GM23338 (cell line): ENCODE data around the gene DENND2A. TPM values are rescaled to one million over a fixed set of nuclear protein-coding genes. Genes with fewer than 3 reads are reported as not detected.

Experiments
- ATAC-seq: fragments of 200-7000 bp; cut with Tn5 transposase; 3 replicates; pipeline ENCODE4 v1.9.1; 2020
- DNase-seq: peaks from one replicate; pipeline ENCODE4 v3.0.0-alpha.2; 2015; ENCODE audit warnings: low spot score
- H2AFZ ChIP-seq: fragments of 200-600 bp; sonication (generic); 2 replicates; pipeline ENCODE4 v1.8.0; 2016; ENCODE audit warnings: antibody characterized with exemption, mild to moderate bottlenecking, moderate library complexity
- H3F3A ChIP-seq: fragments of 200-600 bp; sonication (generic); replicated peaks from 2 replicates; pipeline ENCODE4 v1.8.0; 2017; ENCODE audit warnings: antibody characterized with exemption, mixed run types, low read depth
- H3K27ac ChIP-seq: fragments of 200-600 bp; sonication (generic); 2 replicates; pipeline ENCODE4 v1.6.1; 2016; ENCODE audit warnings: low read depth
- H3K27me3 ChIP-seq: fragments of 200-600 bp; sonication (generic); 2 replicates; pipeline ENCODE4 v1.8.0; 2016; ENCODE audit warnings: mild to moderate bottlenecking, mixed run types, moderate library complexity; ENCODE audit not compliant: insufficient read depth
- H3K36me3 ChIP-seq: fragments of 200-600 bp; sonication (generic); 2 replicates; pipeline ENCODE4 v1.8.0; 2016; ENCODE audit warnings: mild to moderate bottlenecking; ENCODE audit not compliant: insufficient read depth
- H3K4me1 ChIP-seq: fragments of 200-600 bp; sonication (generic); 2 replicates; pipeline ENCODE4 v1.8.0; 2016; ENCODE audit warnings: mild to moderate bottlenecking, moderate library complexity; ENCODE audit not compliant: insufficient read depth
- H3K4me2 ChIP-seq: fragments of 200-600 bp; sonication (generic); 2 replicates; pipeline ENCODE4 v1.7.1; 2017; ENCODE audit warnings: mixed run types
- H3K4me3 ChIP-seq: fragments of 200-600 bp; sonication (generic); 2 replicates; pipeline ENCODE4 v1.6.1; 2016; ENCODE audit warnings: mixed run types
- H3K79me2 ChIP-seq: fragments of 200-600 bp; sonication (generic); replicated peaks from 2 replicates; pipeline ENCODE4 v1.8.0; 2017; ENCODE audit warnings: mild to moderate bottlenecking; ENCODE audit not compliant: insufficient read depth
- H3K9me2 ChIP-seq: fragments of 200-600 bp; sonication (generic); 2 replicates; pipeline ENCODE4 v1.8.0; 2017; ENCODE audit not compliant: insufficient read depth
- H4K20me1 ChIP-seq: fragments of 200-600 bp; sonication (generic); replicated peaks from 2 replicates; pipeline ENCODE4 v1.8.0; 2017; ENCODE audit warnings: mild to moderate bottlenecking; ENCODE audit not compliant: insufficient read depth
- H3K27ac Mint-ChIP-seq: 2 replicates; pipeline ENCODE4 v1.8.0; 2020; ENCODE audit warnings: inconsistent platforms, mild to moderate bottlenecking, moderate library complexity, mixed read lengths
- H3K27me3 Mint-ChIP-seq: 3 replicates; pipeline ENCODE4 v1.8.0; 2022; ENCODE audit warnings: low read depth, mild to moderate bottlenecking, moderate library complexity, mixed read lengths, inconsistent platforms; ENCODE audit not compliant: insufficient read depth, poor library complexity
- H3K36me3 Mint-ChIP-seq: 3 replicates; pipeline ENCODE4 v1.8.0; 2021; ENCODE audit warnings: low read depth, mild to moderate bottlenecking, inconsistent platforms, moderate library complexity, mixed read lengths
- H3K4me1 Mint-ChIP-seq: 3 replicates; pipeline ENCODE4 v1.8.0; 2020; ENCODE audit warnings: mild to moderate bottlenecking, inconsistent platforms, mixed read lengths
- H3K4me3 Mint-ChIP-seq: 3 replicates; pipeline ENCODE4 v1.8.0; 2021; ENCODE audit warnings: moderate library complexity, mild to moderate bottlenecking, inconsistent platforms, mixed read lengths
- H3K9me3 Mint-ChIP-seq: 3 replicates; pipeline ENCODE4 v1.8.0; 2020; ENCODE audit warnings: moderate library complexity, mild to moderate bottlenecking, inconsistent platforms, mixed read lengths
- CREB1 ChIP-seq: fragments of 250-450 bp; sonication (Bioruptor Pico); IDR thresholded peaks from 2 replicates; pipeline ENCODE4 v1.5.0; 2020; ENCODE audit warnings: low read depth, mild to moderate bottlenecking, moderate library complexity
- EZH2 ChIP-seq: fragments of 200-600 bp; sonication (generic); IDR thresholded peaks from one replicate; pipeline ENCODE4 v1.8.0; 2017; ENCODE audit warnings: antibody characterized with exemption, mild to moderate bottlenecking, low read depth; ENCODE audit not compliant: unreplicated experiment
- EZH2phosphoT487 ChIP-seq: fragments of 200-600 bp; sonication (generic); IDR thresholded peaks from one replicate; pipeline ENCODE4 v1.8.1; 2018; ENCODE audit warnings: antibody characterized with exemption; ENCODE audit not compliant: unreplicated experiment
- JUNB ChIP-seq: IDR thresholded peaks from one replicate; pipeline ENCODE4 v1.6.1; 2016; ENCODE audit warnings: antibody characterized with exemption; ENCODE audit not compliant: unreplicated experiment
- STAT1 ChIP-seq: IDR thresholded peaks from one replicate; pipeline ENCODE4 v1.6.1; 2016; ENCODE audit warnings: antibody characterized with exemption; ENCODE audit not compliant: unreplicated experiment
- ZNF114 ChIP-seq: fragments of 250-450 bp; sonication (Bioruptor Pico); IDR thresholded peaks from 2 replicates; pipeline ENCODE4 v1.5.0; 2020; ENCODE audit warnings: mild to moderate bottlenecking, moderate library complexity
- polyA plus RNA-seq: library from polyadenylated mRNA; unstranded; fragments of >200 nt; fragmentation: Nextera tagmentation; extraction: Ambion mirVana; gene quantifications from 2 replicates; pipeline ENCODE4 v1.2.1, GENCODE V29; 2016
- total RNA-seq: library from RNA; depleted of rRNA; stranded (reverse); fragments of >200 nt; shearing (Covaris generic); gene quantifications from 2 replicates; pipeline ENCODE4 v1.2.3, GENCODE V29; 2014
- TF ChIP-seq, protein P1 (sequence below): IDR thresholded peaks from 2 replicates; pipeline ENCODE4 v1.6.1; 2016; ENCODE audit warnings: antibody characterized with exemption
- TF ChIP-seq, protein P2 (sequence below): IDR thresholded peaks from one replicate; pipeline ENCODE4 v1.6.1; 2018; ENCODE audit warnings: antibody characterized with exemption; ENCODE audit not compliant: unreplicated experiment
- TF ChIP-seq, protein P3 (sequence below), 2 experiments: fragments of 200-600 bp in 1 of 2; sonication (generic) in 1 of 2; conservative IDR thresholded peaks; 2 replicates each; pipeline versions ENCODE4 v1.5.1 to v1.6.1; 2016 to 2017; ENCODE audit warnings: antibody characterized with exemption in 2 of 2, low read depth in 2 of 2, mild to moderate bottlenecking in 2 of 2, moderate library complexity in 1 of 2

The DENND2A gene
- total and polyA plus RNA-seq, 2 experiments from 2014 or later, result 1.7 to 5.6 TPM

DNA sequence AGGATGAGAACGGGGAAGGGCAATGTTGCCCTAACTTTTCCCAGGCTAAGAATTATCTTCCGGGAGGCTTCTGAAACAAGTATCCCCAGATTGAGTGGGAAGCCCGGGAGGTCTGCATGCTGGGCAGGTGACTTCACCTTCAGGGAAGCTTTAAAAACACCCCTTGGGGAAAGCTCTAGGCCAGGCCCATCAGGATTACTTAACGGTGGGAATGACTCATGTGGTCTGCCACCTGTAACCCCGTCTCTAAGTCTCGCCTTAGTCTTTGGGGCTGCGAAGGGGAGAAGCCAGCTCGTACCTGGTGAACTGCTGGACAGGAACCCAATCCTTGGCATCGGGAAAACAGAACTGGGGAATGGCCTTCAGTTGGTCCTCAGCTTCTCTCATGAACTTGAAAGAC is 81.2 kb downstream of the DENND2A start:
- no peak overlapping the region for H3K4me2 ChIP-seq
- H3K27ac ChIP-seq, result no peak overlapping the region
- no peaks in the 10 kb centered on the region for H3K9me3 Mint-ChIP-seq
- H3K4me3 Mint-ChIP-seq, result no peak overlapping the region
- no peaks in the 10 kb centered on the region for H3K36me3 ChIP-seq
- H2AFZ ChIP-seq, result no peak overlapping the region
- H4K20me1 ChIP-seq, result no peaks in the 10 kb centered on the region
- peaks cover 3% of the 10 kb centered on the region for H3K27me3 Mint-ChIP-seq
- DNase-seq, result no peak
- TF ChIP-seq JUNB (no peak), EZH2phosphoT487 (no peak), EZH2 (no peak), ZNF114 (CRISPR knock-in tag) (no peak), CREB1 (no peak), STAT1 (no peak)
- TF ChIP-seq, protein P1, sequence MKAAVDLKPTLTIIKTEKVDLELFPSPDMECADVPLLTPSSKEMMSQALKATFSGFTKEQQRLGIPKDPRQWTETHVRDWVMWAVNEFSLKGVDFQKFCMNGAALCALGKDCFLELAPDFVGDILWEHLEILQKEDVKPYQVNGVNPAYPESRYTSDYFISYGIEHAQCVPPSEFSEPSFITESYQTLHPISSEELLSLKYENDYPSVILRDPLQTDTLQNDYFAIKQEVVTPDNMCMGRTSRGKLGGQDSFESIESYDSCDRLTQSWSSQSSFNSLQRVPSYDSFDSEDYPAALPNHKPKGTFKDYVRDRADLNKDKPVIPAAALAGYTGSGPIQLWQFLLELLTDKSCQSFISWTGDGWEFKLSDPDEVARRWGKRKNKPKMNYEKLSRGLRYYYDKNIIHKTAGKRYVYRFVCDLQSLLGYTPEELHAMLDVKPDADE, result no peak
- TF ChIP-seq, protein P2, sequence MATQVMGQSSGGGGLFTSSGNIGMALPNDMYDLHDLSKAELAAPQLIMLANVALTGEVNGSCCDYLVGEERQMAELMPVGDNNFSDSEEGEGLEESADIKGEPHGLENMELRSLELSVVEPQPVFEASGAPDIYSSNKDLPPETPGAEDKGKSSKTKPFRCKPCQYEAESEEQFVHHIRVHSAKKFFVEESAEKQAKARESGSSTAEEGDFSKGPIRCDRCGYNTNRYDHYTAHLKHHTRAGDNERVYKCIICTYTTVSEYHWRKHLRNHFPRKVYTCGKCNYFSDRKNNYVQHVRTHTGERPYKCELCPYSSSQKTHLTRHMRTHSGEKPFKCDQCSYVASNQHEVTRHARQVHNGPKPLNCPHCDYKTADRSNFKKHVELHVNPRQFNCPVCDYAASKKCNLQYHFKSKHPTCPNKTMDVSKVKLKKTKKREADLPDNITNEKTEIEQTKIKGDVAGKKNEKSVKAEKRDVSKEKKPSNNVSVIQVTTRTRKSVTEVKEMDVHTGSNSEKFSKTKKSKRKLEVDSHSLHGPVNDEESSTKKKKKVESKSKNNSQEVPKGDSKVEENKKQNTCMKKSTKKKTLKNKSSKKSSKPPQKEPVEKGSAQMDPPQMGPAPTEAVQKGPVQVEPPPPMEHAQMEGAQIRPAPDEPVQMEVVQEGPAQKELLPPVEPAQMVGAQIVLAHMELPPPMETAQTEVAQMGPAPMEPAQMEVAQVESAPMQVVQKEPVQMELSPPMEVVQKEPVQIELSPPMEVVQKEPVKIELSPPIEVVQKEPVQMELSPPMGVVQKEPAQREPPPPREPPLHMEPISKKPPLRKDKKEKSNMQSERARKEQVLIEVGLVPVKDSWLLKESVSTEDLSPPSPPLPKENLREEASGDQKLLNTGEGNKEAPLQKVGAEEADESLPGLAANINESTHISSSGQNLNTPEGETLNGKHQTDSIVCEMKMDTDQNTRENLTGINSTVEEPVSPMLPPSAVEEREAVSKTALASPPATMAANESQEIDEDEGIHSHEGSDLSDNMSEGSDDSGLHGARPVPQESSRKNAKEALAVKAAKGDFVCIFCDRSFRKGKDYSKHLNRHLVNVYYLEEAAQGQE, result no peak
- TF ChIP-seq, protein P3, sequence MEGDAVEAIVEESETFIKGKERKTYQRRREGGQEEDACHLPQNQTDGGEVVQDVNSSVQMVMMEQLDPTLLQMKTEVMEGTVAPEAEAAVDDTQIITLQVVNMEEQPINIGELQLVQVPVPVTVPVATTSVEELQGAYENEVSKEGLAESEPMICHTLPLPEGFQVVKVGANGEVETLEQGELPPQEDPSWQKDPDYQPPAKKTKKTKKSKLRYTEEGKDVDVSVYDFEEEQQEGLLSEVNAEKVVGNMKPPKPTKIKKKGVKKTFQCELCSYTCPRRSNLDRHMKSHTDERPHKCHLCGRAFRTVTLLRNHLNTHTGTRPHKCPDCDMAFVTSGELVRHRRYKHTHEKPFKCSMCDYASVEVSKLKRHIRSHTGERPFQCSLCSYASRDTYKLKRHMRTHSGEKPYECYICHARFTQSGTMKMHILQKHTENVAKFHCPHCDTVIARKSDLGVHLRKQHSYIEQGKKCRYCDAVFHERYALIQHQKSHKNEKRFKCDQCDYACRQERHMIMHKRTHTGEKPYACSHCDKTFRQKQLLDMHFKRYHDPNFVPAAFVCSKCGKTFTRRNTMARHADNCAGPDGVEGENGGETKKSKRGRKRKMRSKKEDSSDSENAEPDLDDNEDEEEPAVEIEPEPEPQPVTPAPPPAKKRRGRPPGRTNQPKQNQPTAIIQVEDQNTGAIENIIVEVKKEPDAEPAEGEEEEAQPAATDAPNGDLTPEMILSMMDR (conservative IDR thresholded peaks at IDR 0.05; ENCODE audit: low read depth in 2 of 2), result no peak
- no peaks in the 10 kb centered on the region for H3K79me2 ChIP-seq
- peaks cover 17% of the 10 kb centered on the region for H3K4me1 Mint-ChIP-seq
- no peaks in the 10 kb centered on the region for H3K9me2 ChIP-seq
- H3K36me3 Mint-ChIP-seq, result peaks cover 11% of the 10 kb centered on the region
- peaks cover 20% of the 10 kb centered on the region for H3K4me1 ChIP-seq
- H3F3A ChIP-seq, result 0 out of 2 replicates have a peak, but pooled peaks cover 11% of the 10 kb centered on the region
- ATAC-seq, result no peak
- H3K4me3 ChIP-seq, result no peak overlapping the region
- H3K27me3 ChIP-seq, result no peaks in the 10 kb centered on the region
- H3K27ac Mint-ChIP-seq, result no peak overlapping the region
